Osteocyte (in vitro differentiated cells): Measurements from ENCODE around the gene AMOTL1. TPM values are rescaled to one million over a fixed set of nuclear protein-coding genes. Genes with fewer than 3 reads are reported as not detected.

Experiments used
- DNase-seq: peaks from one replicate; pipeline ENCODE4 v3.0.0; 2021; ENCODE audit warnings: mixed read lengths; ENCODE audit not compliant: unreplicated experiment; ENCODE audit errors: extremely low spot score
- H3K27ac Mint-ChIP-seq: one replicate; pipeline ENCODE4 v1.8.0; 2021; ENCODE audit warnings: mild to moderate bottlenecking, mixed read lengths; ENCODE audit not compliant: unreplicated experiment
- H3K27me3 Mint-ChIP-seq: one replicate; pipeline ENCODE4 v1.8.0; 2021; ENCODE audit warnings: mixed read lengths; ENCODE audit not compliant: unreplicated experiment
- H3K36me3 Mint-ChIP-seq: one replicate; pipeline ENCODE4 v1.8.0; 2021; ENCODE audit warnings: mixed read lengths; ENCODE audit not compliant: unreplicated experiment
- H3K4me1 Mint-ChIP-seq: one replicate; pipeline ENCODE4 v1.8.0; 2021; ENCODE audit warnings: mixed read lengths; ENCODE audit not compliant: unreplicated experiment
- H3K4me3 Mint-ChIP-seq: one replicate; pipeline ENCODE4 v1.8.0; 2021; ENCODE audit warnings: mild to moderate bottlenecking, moderate library complexity, mixed read lengths; ENCODE audit not compliant: unreplicated experiment
- H3K9me3 Mint-ChIP-seq: one replicate; pipeline ENCODE4 v1.8.0; 2021; ENCODE audit warnings: mixed read lengths; ENCODE audit not compliant: unreplicated experiment
- total RNA-seq: library from RNA; stranded (reverse); gene quantifications from 2 replicates; pipeline ENCODE4 v1.2.1, GENCODE V29; 2021
- TF ChIP-seq, protein P1 (sequence below): fragments of 200-600 bp; sonication (generic); IDR thresholded peaks from 2 replicates; pipeline ENCODE4 v1.5.0; 2021; ENCODE audit warnings: antibody characterized with exemption, mild to moderate bottlenecking, moderate library complexity

The AMOTL1 gene
- total RNA-seq, 1 donor from 2014 or later = 66.6 TPM

DNA sequence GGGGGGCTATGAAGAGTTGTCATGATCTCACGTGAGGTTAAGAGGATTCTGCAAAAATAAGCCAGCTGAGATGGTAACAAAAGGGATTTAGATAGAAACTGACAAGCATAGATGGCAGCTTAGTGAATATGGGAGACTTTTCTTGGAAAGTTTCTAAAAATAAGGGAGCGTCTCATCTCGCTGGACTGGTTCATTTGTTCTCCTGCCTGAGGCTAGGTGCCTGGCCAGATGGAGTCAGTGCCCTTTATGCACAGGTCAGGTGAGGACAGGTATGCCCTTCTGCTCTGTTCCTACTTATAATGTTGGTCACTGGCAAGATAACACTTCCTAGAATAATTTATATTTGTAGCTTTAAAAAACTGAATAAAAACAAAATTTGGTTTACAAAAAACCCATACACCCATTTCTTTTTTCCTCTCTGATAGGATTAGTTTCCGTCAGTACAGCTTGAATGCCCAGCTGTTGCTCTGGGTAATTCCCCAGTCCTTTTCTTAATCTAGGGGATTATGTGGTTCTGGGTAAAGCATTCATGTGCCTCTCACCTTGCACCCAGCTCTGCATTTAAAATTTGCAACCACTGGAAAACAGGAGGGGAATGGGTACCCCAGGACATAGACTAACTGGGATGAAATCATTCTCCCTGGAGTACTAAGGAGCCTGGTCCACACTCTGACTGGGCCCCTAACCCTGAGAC is 90.0 kb downstream of the AMOTL1 start:
- Mint-ChIP-seq H3K4me1 (peaks cover 29% of the 10 kb centered on the region), H3K9me3 (no peaks in the 10 kb centered on the region), H3K27ac (no peak overlapping the region), H3K4me3 (no peak overlapping the region), H3K36me3 (peaks cover 84% of the 10 kb centered on the region), H3K27me3 (no peaks in the 10 kb centered on the region)
- TF ChIP-seq, protein P1, sequence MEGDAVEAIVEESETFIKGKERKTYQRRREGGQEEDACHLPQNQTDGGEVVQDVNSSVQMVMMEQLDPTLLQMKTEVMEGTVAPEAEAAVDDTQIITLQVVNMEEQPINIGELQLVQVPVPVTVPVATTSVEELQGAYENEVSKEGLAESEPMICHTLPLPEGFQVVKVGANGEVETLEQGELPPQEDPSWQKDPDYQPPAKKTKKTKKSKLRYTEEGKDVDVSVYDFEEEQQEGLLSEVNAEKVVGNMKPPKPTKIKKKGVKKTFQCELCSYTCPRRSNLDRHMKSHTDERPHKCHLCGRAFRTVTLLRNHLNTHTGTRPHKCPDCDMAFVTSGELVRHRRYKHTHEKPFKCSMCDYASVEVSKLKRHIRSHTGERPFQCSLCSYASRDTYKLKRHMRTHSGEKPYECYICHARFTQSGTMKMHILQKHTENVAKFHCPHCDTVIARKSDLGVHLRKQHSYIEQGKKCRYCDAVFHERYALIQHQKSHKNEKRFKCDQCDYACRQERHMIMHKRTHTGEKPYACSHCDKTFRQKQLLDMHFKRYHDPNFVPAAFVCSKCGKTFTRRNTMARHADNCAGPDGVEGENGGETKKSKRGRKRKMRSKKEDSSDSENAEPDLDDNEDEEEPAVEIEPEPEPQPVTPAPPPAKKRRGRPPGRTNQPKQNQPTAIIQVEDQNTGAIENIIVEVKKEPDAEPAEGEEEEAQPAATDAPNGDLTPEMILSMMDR = no peak
- DNase-seq = no peak

DNA sequence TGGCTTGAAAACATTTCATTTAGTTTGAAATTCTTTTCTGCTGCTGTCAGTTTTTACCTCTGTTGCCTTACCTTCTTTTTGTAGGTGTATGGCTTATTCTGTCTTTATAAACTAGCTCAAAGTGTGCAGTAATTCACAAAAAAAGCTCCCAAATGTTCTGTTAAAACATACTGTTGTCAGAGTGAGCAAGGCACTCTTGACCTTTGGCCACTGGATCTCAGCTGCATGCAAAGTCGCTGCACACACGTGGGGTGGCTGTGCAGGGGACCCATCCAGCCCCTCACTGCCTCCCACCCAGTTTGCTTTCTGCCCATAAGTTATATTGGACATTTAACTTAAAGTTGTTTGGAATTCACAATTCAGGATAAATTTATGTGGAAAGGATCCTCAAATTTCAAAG is 92.2 kb downstream of the AMOTL1 start:
- peaks cover 17% of the 10 kb centered on the region for H3K4me1 Mint-ChIP-seq
- H3K9me3 Mint-ChIP-seq = no peaks in the 10 kb centered on the region
- no peaks in the 10 kb centered on the region for H3K27me3 Mint-ChIP-seq
- peaks cover 71% of the 10 kb centered on the region for H3K36me3 Mint-ChIP-seq
- no peak for DNase-seq
- H3K27ac Mint-ChIP-seq = no peak overlapping the region
- H3K4me3 Mint-ChIP-seq = no peak overlapping the region
- TF ChIP-seq, protein P1 = no peak

DNA sequence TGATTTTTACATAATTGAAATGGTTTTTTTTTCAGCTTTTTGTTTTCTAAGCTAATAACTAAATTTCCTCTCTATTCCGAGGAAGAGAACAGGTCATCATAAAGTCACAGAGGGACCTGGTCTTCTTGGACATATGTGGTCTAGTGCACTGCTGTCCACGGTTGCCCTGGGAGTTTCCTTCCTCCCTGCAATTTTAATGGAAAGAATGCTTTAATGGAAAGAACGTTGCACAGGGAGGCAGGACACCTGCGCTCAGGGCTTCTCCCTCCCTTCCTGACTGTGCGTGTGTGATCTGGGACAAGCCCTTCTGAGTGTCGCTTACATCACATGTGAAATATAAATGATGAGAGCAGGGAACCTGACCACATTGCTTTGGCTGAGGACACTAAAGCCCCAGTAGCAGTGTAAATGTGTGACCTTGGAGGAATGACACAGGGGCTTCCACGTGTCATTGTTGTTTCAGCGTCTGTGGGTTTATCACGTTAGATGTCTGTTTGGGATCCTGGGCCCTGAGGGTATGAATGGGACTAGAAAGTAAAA is 93.2 kb downstream of the AMOTL1 start:
- Mint-ChIP-seq H3K27ac (no peak overlapping the region), H3K4me3 (no peak overlapping the region), H3K4me1 (peaks cover 6% of the 10 kb centered on the region), H3K9me3 (no peaks in the 10 kb centered on the region), H3K36me3 (peaks cover 68% of the 10 kb centered on the region), H3K27me3 (no peaks in the 10 kb centered on the region)
- no peak for DNase-seq
- TF ChIP-seq, protein P1 = no peak

DNA sequence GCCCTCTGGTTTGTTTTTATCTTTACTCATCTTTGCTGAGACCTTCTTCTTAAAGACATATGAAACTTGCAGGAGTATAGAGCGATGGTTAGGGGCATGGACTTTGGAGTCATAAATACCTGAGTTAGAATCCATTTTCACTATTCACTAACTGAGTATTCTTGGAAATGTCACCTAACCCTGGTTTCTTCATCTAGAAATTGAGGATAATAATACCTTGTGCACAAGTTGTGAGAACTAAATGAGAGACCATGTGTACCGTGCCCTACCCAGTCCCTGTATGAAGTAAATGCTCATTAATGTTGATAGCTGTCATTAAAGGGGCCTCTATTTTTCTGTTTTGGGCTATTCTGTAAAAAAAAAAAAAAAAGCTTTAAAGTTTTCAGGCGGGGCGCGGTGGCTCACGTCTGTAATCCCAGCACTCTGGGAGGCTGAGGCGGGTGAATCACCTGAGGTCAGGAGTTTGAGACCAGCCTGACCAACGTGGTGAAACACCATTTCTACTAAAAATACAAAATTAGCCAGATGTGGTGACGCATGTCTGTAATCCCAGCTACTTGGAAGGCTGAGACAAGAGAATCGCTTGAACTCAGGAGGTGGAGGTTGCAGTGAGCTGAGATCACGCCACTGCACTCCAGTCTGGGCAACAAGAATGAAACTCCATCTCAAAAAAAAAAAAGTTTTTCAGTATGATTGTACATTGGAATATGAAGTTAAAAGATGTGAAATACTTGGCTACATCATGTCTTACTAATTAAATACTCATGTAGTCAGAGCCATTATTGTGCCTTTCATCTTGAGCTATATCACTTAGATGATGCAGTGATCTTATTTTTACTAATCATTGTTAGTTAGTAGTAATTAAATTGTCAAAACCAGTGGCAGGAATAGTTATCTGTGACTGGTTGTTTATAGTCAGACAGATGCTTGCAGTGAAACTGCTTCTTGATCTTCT is 95.0 kb downstream of the AMOTL1 start:
- Mint-ChIP-seq H3K9me3 (no peaks in the 10 kb centered on the region), H3K4me3 (no peak overlapping the region), H3K27me3 (no peaks in the 10 kb centered on the region), H3K4me1 (peaks cover 2% of the 10 kb centered on the region), H3K36me3 (peaks cover 60% of the 10 kb centered on the region), H3K27ac (no peak overlapping the region)
- no peak for DNase-seq
- TF ChIP-seq, protein P1 = no peak
